ENCODE results near the gene ARHGAP22.

DNA sequence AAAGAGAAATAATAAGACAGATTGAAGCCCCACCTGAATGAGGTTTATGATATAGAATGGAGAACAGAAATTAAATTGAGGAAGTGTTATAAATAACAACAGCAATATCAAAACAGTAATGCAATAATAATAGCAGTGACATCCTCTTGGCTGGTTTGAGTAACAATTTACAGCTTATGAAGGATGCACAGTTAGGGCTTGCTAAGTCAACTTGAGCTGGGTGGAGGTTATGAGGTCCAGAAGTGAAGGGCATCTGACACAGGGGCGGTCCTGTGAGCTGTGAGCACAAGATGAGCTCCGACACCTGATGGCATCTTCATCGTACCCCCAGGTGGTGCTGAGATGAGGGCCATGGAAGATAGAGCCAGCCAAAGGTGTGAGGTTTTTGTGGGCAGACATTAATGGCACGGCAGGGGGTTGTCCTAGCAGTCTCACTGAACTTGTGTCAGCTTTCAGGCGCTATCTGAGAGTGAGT, 30.5 kb downstream of the ARHGAP22 start:
- TF ChIP-seq POLR2A (IDR thresholded peaks at IDR 0.05), result no peak
- TF ChIP-seq, protein P1, sequence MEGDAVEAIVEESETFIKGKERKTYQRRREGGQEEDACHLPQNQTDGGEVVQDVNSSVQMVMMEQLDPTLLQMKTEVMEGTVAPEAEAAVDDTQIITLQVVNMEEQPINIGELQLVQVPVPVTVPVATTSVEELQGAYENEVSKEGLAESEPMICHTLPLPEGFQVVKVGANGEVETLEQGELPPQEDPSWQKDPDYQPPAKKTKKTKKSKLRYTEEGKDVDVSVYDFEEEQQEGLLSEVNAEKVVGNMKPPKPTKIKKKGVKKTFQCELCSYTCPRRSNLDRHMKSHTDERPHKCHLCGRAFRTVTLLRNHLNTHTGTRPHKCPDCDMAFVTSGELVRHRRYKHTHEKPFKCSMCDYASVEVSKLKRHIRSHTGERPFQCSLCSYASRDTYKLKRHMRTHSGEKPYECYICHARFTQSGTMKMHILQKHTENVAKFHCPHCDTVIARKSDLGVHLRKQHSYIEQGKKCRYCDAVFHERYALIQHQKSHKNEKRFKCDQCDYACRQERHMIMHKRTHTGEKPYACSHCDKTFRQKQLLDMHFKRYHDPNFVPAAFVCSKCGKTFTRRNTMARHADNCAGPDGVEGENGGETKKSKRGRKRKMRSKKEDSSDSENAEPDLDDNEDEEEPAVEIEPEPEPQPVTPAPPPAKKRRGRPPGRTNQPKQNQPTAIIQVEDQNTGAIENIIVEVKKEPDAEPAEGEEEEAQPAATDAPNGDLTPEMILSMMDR (IDR thresholded peaks at IDR 0.05), result no peak

Measured in heart left ventricle (tissue), 13 donors.